NCI-H1436 (cell line): ENCODE results near the gene SND1.

Experiments
- DNase-seq: peaks from one replicate; lab custom pipeline; 2025; lab: John Stamatoyannopoulos, UW

Gene SND1

GRCh38 chr7:127933146-127933545 is 281.2 kb downstream of the SND1 start:
- no peak for DNase-seq

GRCh38 chr7:127934711-127935110 is 282.7 kb downstream of the SND1 start:
- no peak for DNase-seq

GRCh38 chr7:127935847-127936376 is 283.9 kb downstream of the SND1 start:
- no peak for DNase-seq

GRCh38 chr7:127937066-127937680 is 285.2 kb downstream of the SND1 start:
- DNase-seq = no peak

- no peak for DNase-seq
Measured at GRCh38 chr7:127938588-127938987, 286.6 kb downstream of the SND1 start.

- no peak for DNase-seq
Measured at GRCh38 chr7:127940381-127941160, 288.6 kb downstream of the SND1 start.

GRCh38 chr7:127941476-127942210 is 289.6 kb downstream of the SND1 start:
- DNase-seq = no peak

GRCh38 chr7:127943541-127944521 is 291.8 kb downstream of the SND1 start:
- peak; percentile 46 for DNase-seq

- DNase-seq = no peak
Measured at GRCh38 chr7:127946111-127946510, 294.1 kb downstream of the SND1 start.

GRCh38 chr7:127946847-127947246 is 294.9 kb downstream of the SND1 start:
- DNase-seq = no peak

- no peak for DNase-seq
Measured at GRCh38 chr7:127948312-127948711, 296.3 kb downstream of the SND1 start.

GRCh38 chr7:127948930-127949329 is 296.9 kb downstream of the SND1 start:
- no peak for DNase-seq

- DNase-seq = no peak
Measured at GRCh38 chr7:127949769-127950222, 297.8 kb downstream of the SND1 start.

GRCh38 chr7:127950233-127950935 is 298.4 kb downstream of the SND1 start:
- DNase-seq = no peak

GRCh38 chr7:127953423-127954356 is 301.7 kb downstream of the SND1 start:
- no peak for DNase-seq

GRCh38 chr7:127954357-127954748 is 302.4 kb downstream of the SND1 start:
- no peak for DNase-seq

GRCh38 chr7:127955051-127955531 is 303.1 kb downstream of the SND1 start:
- DNase-seq = no peak

- no peak for DNase-seq
Measured at GRCh38 chr7:127957886-127958285, 305.9 kb downstream of the SND1 start.

GRCh38 chr7:127959770-127960169 is 307.8 kb downstream of the SND1 start:
- no peak for DNase-seq
